ENCODE measurements around the gene INPP5E. TPM values are rescaled to one million over a fixed set of nuclear protein-coding genes. Genes with fewer than 3 reads are reported as not detected.

Gene INPP5E
- polyA plus RNA-seq, 2 of the 4 experiments (the other 2 are of a cell fraction), result 5.2 to 11.2 TPM

DNA sequence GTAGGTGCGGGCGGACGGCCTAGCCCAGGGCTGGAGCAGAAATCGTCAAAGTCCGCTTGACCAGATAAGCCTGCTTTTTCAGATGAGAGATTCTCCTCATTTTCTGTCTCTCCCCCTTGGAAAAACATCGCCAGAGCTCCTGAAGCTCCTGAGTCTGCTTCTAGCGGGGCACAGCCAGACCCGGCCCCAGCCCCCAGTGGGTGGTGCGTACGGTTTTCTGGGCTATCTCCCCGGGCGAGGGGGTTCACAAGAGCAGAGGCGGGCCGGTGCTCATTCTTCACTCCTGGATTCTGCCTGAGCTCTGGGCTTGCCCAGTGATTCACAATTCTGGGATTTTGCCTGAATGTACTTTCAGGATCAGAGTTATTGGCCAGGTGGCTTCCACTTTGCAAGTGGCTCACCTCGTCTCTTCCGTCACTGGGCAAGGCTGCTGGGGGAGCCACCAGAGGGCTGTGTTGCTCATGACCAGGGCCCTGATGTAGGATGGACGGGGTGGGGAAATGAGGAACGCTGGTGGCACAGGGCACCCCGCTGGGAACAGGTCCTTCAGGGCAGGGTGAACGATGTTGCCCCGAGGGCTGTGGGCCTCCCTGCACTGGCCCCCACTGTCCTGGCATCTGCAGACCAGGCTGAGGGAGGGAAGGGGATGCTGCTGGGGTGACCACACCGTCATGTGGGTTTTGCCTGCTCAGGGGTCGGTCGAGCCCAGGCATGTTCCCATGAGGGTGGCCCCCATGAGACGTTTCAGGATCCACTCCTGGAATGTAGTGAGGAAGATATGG, 36.9 kb upstream of the INPP5E start:
- ChIA-PET CTCF (interaction anchor here (0.9 to 1.9 kb wide), 3 partner anchors 8 to 14 kb away, joined by 3 to 6 read pairs (median 4); no protein-coding TSS in a partner anchor), POLR2A (no interaction called here)
- FAIRE-seq, result no peak
- Histone ChIP-seq H3K9me3 (no peaks in the 10 kb centered on the region), H3K4me2 (no peak overlapping the region), H3K27ac (no peak overlapping the region), H3K4me3 (no peak overlapping the region), H3K4me1 (peaks cover 4% of the 10 kb centered on the region)
- no peak for DNase-seq (ENCODE audit: low read depth in 1 of 2, low spot score in 1 of 2)
- TF ChIP-seq, protein P1, sequence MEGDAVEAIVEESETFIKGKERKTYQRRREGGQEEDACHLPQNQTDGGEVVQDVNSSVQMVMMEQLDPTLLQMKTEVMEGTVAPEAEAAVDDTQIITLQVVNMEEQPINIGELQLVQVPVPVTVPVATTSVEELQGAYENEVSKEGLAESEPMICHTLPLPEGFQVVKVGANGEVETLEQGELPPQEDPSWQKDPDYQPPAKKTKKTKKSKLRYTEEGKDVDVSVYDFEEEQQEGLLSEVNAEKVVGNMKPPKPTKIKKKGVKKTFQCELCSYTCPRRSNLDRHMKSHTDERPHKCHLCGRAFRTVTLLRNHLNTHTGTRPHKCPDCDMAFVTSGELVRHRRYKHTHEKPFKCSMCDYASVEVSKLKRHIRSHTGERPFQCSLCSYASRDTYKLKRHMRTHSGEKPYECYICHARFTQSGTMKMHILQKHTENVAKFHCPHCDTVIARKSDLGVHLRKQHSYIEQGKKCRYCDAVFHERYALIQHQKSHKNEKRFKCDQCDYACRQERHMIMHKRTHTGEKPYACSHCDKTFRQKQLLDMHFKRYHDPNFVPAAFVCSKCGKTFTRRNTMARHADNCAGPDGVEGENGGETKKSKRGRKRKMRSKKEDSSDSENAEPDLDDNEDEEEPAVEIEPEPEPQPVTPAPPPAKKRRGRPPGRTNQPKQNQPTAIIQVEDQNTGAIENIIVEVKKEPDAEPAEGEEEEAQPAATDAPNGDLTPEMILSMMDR (IDR thresholded peaks at IDR 0.05), result no peak
- TF ChIP-seq MAZ (IDR thresholded peaks at IDR 0.05; ENCODE audit: borderline replicate concordance, low read depth, low read length) (no peak), CEBPB (IDR thresholded peaks at IDR 0.05) (no peak), TFCP2L1 (CRISPR knock-in tag; IDR thresholded peaks at IDR 0.05) (no peak), USF2 (IDR thresholded peaks at IDR 0.05) (no peak), FOSL2 (IDR thresholded peaks at IDR 0.05) (no peak), FOSL2 (CRISPR knock-in tag; IDR thresholded peaks at IDR 0.05) (no peak), POLR2A (IDR thresholded peaks at IDR 0.05; ENCODE audit: low read length) (no peak), HOXB5 (CRISPR knock-in tag; IDR thresholded peaks at IDR 0.05) (no peak), JUNB (IDR thresholded peaks at IDR 0.05) (no peak), HDAC2 (IDR thresholded peaks at IDR 0.05) (no peak), FOSB (CRISPR knock-in tag; IDR thresholded peaks at IDR 0.05) (no peak), RFX5 (IDR thresholded peaks at IDR 0.05) (no peak), KDM5A (IDR thresholded peaks at IDR 0.05) (no peak), ZSCAN20 (CRISPR knock-in tag; IDR thresholded peaks at IDR 0.05) (no peak), ZFP36 (IDR thresholded peaks at IDR 0.05; ENCODE audit: borderline replicate concordance, partially characterized antibody) (no peak), RARB (CRISPR knock-in tag; IDR thresholded peaks at IDR 0.05) (no peak), GATA3 (IDR thresholded peaks at IDR 0.05; ENCODE audit: borderline replicate concordance) (no peak)
- TF ChIP-seq, protein P2, sequence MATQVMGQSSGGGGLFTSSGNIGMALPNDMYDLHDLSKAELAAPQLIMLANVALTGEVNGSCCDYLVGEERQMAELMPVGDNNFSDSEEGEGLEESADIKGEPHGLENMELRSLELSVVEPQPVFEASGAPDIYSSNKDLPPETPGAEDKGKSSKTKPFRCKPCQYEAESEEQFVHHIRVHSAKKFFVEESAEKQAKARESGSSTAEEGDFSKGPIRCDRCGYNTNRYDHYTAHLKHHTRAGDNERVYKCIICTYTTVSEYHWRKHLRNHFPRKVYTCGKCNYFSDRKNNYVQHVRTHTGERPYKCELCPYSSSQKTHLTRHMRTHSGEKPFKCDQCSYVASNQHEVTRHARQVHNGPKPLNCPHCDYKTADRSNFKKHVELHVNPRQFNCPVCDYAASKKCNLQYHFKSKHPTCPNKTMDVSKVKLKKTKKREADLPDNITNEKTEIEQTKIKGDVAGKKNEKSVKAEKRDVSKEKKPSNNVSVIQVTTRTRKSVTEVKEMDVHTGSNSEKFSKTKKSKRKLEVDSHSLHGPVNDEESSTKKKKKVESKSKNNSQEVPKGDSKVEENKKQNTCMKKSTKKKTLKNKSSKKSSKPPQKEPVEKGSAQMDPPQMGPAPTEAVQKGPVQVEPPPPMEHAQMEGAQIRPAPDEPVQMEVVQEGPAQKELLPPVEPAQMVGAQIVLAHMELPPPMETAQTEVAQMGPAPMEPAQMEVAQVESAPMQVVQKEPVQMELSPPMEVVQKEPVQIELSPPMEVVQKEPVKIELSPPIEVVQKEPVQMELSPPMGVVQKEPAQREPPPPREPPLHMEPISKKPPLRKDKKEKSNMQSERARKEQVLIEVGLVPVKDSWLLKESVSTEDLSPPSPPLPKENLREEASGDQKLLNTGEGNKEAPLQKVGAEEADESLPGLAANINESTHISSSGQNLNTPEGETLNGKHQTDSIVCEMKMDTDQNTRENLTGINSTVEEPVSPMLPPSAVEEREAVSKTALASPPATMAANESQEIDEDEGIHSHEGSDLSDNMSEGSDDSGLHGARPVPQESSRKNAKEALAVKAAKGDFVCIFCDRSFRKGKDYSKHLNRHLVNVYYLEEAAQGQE (IDR thresholded peaks at IDR 0.05), result no peak
- ATAC-seq, result no peak
- 94% methylated on average over 23 of the region's 25 CpGs for WGBS (ENCODE audit: missing lambda C conversion rate)

DNA sequence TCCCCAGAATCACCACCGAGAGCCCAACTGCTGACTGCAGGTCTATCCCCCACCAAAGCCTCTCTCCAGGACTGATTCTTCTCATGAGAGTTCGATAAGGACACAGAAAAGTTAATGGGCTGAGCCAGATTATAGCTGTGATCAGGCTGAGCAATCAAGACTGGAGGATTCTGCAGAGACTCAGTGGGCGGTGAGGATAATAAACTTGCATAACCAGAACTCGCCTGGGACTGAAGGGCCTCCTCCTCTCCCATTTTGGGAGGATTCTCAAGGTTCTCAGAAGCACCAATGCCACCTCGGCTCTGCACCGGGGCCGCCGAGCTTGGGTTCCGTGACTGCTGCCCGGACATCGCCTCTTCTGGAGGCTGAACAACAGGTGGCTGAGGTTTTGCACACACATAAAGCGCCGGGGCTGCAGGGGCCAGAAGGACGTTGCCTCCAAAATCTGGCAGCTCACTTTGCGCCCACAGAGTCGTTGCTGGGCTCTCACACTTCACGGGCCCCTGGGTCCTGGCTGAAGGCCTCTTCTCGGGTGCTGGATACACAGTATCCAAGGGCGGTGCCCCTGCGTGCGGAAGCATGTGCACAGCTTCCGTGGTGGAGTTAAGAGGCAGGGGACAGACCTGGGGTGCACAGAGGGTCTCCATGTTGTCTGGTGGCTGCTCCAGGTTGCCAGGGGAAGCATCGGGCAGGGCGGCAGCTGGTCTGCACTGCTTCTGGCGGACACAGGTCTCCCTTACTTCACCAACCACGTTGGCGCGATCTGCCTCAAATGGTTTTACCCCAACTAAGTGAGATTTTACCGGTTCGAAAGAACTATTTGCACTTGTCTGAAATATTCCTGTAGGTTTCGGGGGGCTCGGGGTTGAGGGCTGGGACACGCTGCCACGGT, 35.6 kb upstream of the INPP5E start:
- FAIRE-seq (no peak), ATAC-seq (no peak), DNase-seq (ENCODE audit: low read depth in 1 of 2, low spot score in 1 of 2) (no peak)
- Histone ChIP-seq H3K4me3 (no peak overlapping the region), H3K9me3 (no peaks in the 10 kb centered on the region), H3K4me1 (no peaks in the 10 kb centered on the region), H3K27ac (no peak overlapping the region), H3K4me2 (no peak overlapping the region)
- 95% methylated on average over 31 of the region's 34 CpGs for WGBS (ENCODE audit: missing lambda C conversion rate)
- TF ChIP-seq EHMT2 (IDR thresholded peaks at IDR 0.05; ENCODE audit: low read depth) (no peak), JUNB (IDR thresholded peaks at IDR 0.05) (no peak), TFCP2L1 (CRISPR knock-in tag; IDR thresholded peaks at IDR 0.05) (no peak)
- ChIA-PET POLR2A (interaction anchor here (1.3 kb wide), 1 partner anchor 9 kb away, joined by 5 read pairs; no protein-coding TSS in a partner anchor), CTCF (interaction anchor here (0.8 to 2.3 kb wide), 6 partner anchors 10 to 168 kb away, joined by 3 to 9 read pairs (median 5); partner anchors contain the start of gene INPP5E)
